Fibroblast of lung (primary cell): ENCODE data around the gene ADGRG3. TPM values are rescaled to one million over a fixed set of nuclear protein-coding genes. Genes with fewer than 3 reads are reported as not detected.

Experiments
- DNase-seq, 2 donors: peaks; one replicate each; pipeline versions ENCODE4 v3.0.0 to v3.0.0-alpha.2; 2010; ENCODE audit warnings: low read depth in 2 of 2
- H2AFZ ChIP-seq: 2 replicates; pipeline ENCODE4 v1.5.1; 2012; ENCODE audit warnings: low read length, control low read depth, inconsistent platforms
- H3K27ac ChIP-seq: 2 replicates; pipeline ENCODE4 v1.5.1; 2011; ENCODE audit warnings: low read length, control low read depth; ENCODE audit not compliant: insufficient read depth
- H3K27me3 ChIP-seq: 2 replicates; pipeline ENCODE4 v1.5.1; 2011; ENCODE audit warnings: mild to moderate bottlenecking, low read length; ENCODE audit not compliant: control insufficient read depth, insufficient read depth
- H3K36me3 ChIP-seq: 2 replicates; pipeline ENCODE4 v1.5.1; 2011; ENCODE audit warnings: low read length; ENCODE audit not compliant: control insufficient read depth, insufficient read depth
- H3K4me1 ChIP-seq: 2 replicates; pipeline ENCODE4 v1.5.1; 2011; ENCODE audit warnings: low read length; ENCODE audit not compliant: control insufficient read depth, insufficient read depth; ENCODE audit errors: extremely low read depth
- H3K4me2 ChIP-seq: 2 replicates; pipeline ENCODE4 v1.5.1; 2011; ENCODE audit warnings: low read length, control low read depth; ENCODE audit not compliant: insufficient read depth; ENCODE audit errors: extremely low read depth
- H3K4me3 ChIP-seq, 4 experiments: fragments of 200-600 bp in 1 of 4; sonication (generic) in 1 of 4; replicated peaks in 1 of 4; 2 replicates each; pipeline ENCODE4 v1.5.1; 2011 to 2016; ENCODE audit warnings: low read length in 4 of 4, low read depth in 3 of 4, mild to moderate bottlenecking in 3 of 4, control low read depth in 2 of 4, inconsistent platforms in 1 of 4, mixed read lengths in 1 of 4; ENCODE audit not compliant: insufficient read depth in 1 of 4; ENCODE audit errors: control extremely low read depth in 1 of 4
- H3K79me2 ChIP-seq: 2 replicates; pipeline ENCODE4 v1.5.1; 2012; ENCODE audit warnings: mild to moderate bottlenecking, low read length, inconsistent platforms; ENCODE audit not compliant: control insufficient read depth, insufficient read depth
- H3K9ac ChIP-seq: 2 replicates; pipeline ENCODE4 v1.5.1; 2011; ENCODE audit warnings: mild to moderate bottlenecking, low read length, control low read depth; ENCODE audit not compliant: insufficient read depth
- H3K9me3 ChIP-seq: 2 replicates; pipeline ENCODE4 v1.5.1; 2012; ENCODE audit warnings: low read depth, low read length; ENCODE audit not compliant: control insufficient read depth, insufficient read depth
- H4K20me1 ChIP-seq: 2 replicates; pipeline ENCODE4 v1.5.1; 2011; ENCODE audit warnings: low read length; ENCODE audit not compliant: control insufficient read depth, insufficient read depth; ENCODE audit errors: extremely low read depth
- CTCF ChIP-seq, 2 donors: IDR thresholded peaks in 1 of 2; conservative IDR thresholded peaks in 1 of 2; 1 replicate in 1 of 2; 2 replicates in 1 of 2; pipeline ENCODE4 v1.5.1; 2011 to 2012; ENCODE audit warnings: low read length in 2 of 2, control low read depth in 1 of 2, inconsistent platforms in 1 of 2, low read depth in 1 of 2, mild to moderate bottlenecking in 1 of 2
- EZH2 ChIP-seq: IDR thresholded peaks from 2 replicates; pipeline ENCODE4 v1.5.1; 2012; ENCODE audit warnings: low read length, control low read depth, mild to moderate bottlenecking; ENCODE audit errors: missing control alignments
- polyA plus RNA-seq, 2 donors: library from polyadenylated mRNA; depleted of rRNA in 1 of 2; stranded (reverse) in 1 of 2; unstranded in 1 of 2; fragments of >200 nt; gene quantifications; 2 replicates each; pipeline ENCODE4 v1.2.1, GENCODE V29; 2011 to 2012; ENCODE audit warnings: missing spikeins in 1 of 2
- total RNA-seq: library from RNA; depleted of rRNA; stranded (reverse); fragments of >200 nt; gene quantifications from 2 replicates; pipeline ENCODE4 v1.2.1, GENCODE V29; 2014

The ADGRG3 gene
- total and polyA plus RNA-seq, 2 donors (not counting 1 experiment from before 2014, with no cell fraction given), result not detected

- H4K20me1 ChIP-seq, result no peaks in the 10 kb centered on the region
- no peak overlapping the region for H3K4me3 ChIP-seq
- no peak overlapping the region for H3K4me2 ChIP-seq
- no peaks in the 10 kb centered on the region for H3K9me3 ChIP-seq
- H3K27ac ChIP-seq, result no peak overlapping the region
- no peaks in the 10 kb centered on the region for H3K27me3 ChIP-seq
- no peak for DNase-seq
- H3K4me1 ChIP-seq, result no peaks in the 10 kb centered on the region
- H3K9ac ChIP-seq, result no peak overlapping the region
- H2AFZ ChIP-seq, result no peak overlapping the region
- H3K36me3 ChIP-seq, result no peaks in the 10 kb centered on the region
- no peaks in the 10 kb centered on the region for H3K79me2 ChIP-seq
- TF ChIP-seq CTCF (conservative IDR thresholded peaks at IDR 0.05 in 1 of 2, IDR thresholded peaks at IDR 0.05 in 1 of 2; ENCODE audit: low read depth in 1 of 2, low read length in 2 of 2), result no peak
- TF ChIP-seq EZH2, result no peak
These were observed 26.2 kb downstream of the ADGRG3 start for GRCh38 chr16:57694231-57694724.

- no peak for TF ChIP-seq EZH2
- Histone ChIP-seq H3K79me2 (no peaks in the 10 kb centered on the region), H3K4me1 (no peaks in the 10 kb centered on the region), H2AFZ (no peak within 1 kb of the TSS), H3K4me2 (no peak within 1 kb of the TSS), H3K9ac (no peak within 1 kb of the TSS), H3K27ac (no peak within 1 kb of the TSS), H3K36me3 (no peaks in the 10 kb centered on the region), H3K4me3 (peak within 1 kb of the TSS in 1 of 4 experiments; percentile 33), H3K9me3 (no peaks in the 10 kb centered on the region), H4K20me1 (no peaks in the 10 kb centered on the region), H3K27me3 (no peaks in the 10 kb centered on the region)
- peak; percentile 41 for DNase-seq
These were observed 26.9 kb downstream of the ADGRG3 start, which contains the start of gene DRC7 for GRCh38 chr16:57694725-57695679. DRC7 (plus strand) TSS chr16:57694806; CDS start chr16:57697950, 3,144 bp downstream.

- Histone ChIP-seq H3K9ac (no peak overlapping the region), H3K36me3 (no peaks in the 10 kb centered on the region), H4K20me1 (no peaks in the 10 kb centered on the region), H3K27me3 (no peaks in the 10 kb centered on the region), H2AFZ (no peak overlapping the region), H3K4me3 (no peak overlapping the region), H3K9me3 (no peaks in the 10 kb centered on the region), H3K4me1 (no peaks in the 10 kb centered on the region), H3K79me2 (no peaks in the 10 kb centered on the region), H3K4me2 (no peak overlapping the region), H3K27ac (no peak overlapping the region)
- TF ChIP-seq CTCF (conservative IDR thresholded peaks at IDR 0.05 in 1 of 2, IDR thresholded peaks at IDR 0.05 in 1 of 2; ENCODE audit: low read depth in 1 of 2, low read length in 2 of 2) (no peak), EZH2 (no peak)
- DNase-seq, result no peak
These were observed 27.6 kb downstream of the ADGRG3 start for GRCh38 chr16:57695680-57696069.
